Left ventricle myocardium superior (tissue), 1 donor: ENCODE measurements around the gene TINAGL1. TPM values are rescaled to one million over a fixed set of nuclear protein-coding genes. Genes with fewer than 3 reads are reported as not detected.

Experiments
- ATAC-seq: fragments of 200-7000 bp; cut with Tn5 transposase; one replicate; pipeline ENCODE4 v1.9.1; 2020; ENCODE audit warnings: mild to moderate bottlenecking, moderate library complexity
- DNase-seq: peaks from one replicate; pipeline ENCODE4 v3.0.0-alpha.2; 2020
- intact Hi-C: fragments of 100-400 bp; cut with micrococcal nuclease; formaldehyde crosslinking; loops from one replicate; pipeline ENCODE4 v1.11.0; 2022
- total RNA-seq: library from RNA; stranded (reverse); fragmentation: NEBNext Ultra II Directional; extraction: Animal tissue kit (Norgen Biotek cat#: 25700); gene quantifications from one replicate; pipeline ENCODE4 v1.2.1, GENCODE V29; 2021
- donor health status: DM: no; HTN: yes; CAD: no; lungs with severe emphysema.

Gene TINAGL1
- total RNA-seq, 1 donor from 2014 or later = 274 TPM

DNA sequence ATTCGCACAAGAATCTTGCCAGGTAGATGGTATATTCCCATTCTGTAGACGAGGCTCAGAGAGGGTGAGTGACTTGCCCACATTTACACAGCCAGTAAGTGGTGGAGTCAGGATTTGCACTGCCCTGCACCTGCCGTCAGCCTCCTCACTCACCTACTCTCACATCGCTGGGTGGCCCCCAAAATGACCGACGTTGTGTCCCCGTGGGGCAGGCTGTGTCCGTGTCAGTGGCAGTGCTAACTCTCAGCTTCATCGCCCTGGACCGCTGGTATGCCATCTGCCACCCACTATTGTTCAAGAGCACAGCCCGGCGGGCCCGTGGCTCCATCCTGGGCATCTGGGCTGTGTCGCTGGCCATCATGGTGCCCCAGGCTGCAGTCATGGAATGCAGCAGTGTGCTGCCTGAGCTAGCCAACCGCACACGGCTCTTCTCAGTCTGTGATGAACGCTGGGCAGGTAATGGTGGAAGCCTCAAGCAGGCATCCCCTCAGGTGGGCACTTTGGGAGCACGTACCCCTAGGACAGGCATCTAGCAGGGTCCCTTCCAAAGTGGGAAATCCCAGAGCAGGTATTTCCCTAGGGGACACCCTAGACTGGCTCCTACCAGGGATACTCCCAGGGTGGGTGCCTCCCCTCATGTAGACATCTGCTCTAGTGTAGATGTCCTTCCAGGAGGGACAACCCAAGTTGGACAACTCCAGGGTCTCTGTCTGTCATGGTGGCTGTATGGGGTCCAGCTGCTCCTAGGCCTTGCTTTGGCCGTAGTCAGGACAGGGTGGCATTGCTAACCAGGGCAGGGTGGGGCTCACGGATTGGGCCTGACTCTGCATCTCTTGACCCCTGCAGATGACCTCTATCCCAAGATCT, 44.5 kb downstream of the TINAGL1 start:
- DNase-seq (no peak), ATAC-seq (no peak)
- intact Hi-C loops = no loop called here

DNA sequence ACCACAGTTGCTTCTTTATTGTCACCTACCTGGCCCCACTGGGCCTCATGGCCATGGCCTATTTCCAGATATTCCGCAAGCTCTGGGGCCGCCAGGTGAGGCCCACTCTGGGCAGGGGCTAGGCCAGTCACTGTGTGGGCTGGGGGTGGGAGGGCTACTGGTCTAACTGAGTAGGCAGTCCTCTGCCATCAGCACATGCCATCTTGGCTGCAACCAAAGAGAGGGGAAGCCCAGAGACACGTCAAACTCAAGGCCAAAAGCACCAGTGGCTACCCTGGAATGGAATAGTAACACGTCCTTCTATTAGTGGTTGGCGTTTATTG, 45.1 kb downstream of the TINAGL1 start:
- intact Hi-C loops = no loop called here
- ATAC-seq (no peak), DNase-seq (no peak)

DNA sequence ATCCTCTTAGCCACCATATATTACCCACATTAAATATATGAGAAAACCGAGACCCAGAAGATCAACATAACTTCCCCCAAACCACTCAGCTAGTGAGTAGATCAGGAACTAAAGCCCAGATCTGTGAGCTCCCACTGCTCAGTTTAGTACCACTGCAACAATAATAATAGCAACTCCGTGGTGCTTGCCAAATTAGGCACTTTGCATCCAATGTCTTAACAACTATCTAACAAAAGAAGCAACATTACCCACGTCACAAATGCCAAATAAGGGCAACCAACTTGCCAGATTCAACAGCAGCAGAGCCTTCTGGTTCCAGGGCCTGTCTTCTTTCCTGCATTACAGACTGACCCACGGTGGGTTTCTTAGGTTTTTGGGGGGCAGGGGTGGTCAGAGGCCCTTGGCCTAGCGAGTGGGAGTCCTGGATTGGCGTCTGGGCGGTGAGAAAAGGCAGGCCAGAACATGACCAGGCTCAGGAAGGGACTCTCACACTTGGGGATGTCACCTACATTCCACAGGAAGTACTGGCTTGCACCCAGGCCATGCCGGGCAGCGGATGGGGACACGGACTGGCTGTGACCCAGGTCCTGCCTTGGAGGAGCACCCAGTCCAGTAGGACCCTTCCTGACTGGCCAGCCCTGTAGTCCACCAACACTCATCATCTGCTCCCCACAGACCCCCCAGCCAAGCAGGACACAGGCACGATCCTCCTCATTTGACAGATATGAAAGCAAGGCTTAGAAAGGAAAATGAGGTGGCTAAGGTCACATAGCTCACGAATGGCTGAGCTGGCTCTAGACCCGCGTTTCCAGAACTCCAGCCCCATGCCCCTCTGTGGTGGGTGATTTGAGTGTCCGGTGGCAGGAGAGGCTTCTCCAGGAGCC, 45.8 kb downstream of the TINAGL1 start:
- DNase-seq = peak; percentile 68
- intact Hi-C loops = no loop called here
- ATAC-seq = peak; percentile 21

DNA sequence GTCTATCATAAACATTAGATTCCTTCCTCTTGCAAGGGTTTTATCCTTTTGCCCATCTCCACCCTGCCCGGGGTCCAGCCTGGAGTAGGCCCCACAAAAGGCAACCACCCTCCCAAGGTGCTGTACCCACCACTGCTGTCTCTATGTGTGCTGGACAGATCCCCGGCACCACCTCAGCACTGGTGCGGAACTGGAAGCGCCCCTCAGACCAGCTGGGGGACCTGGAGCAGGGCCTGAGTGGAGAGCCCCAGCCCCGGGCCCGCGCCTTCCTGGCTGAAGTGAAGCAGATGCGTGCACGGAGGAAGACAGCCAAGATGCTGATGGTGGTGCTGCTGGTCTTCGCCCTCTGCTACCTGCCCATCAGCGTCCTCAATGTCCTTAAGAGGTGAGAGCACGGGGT, 47.0 kb downstream of the TINAGL1 start:
- ATAC-seq = no peak
- DNase-seq = no peak
- intact Hi-C loops = no loop called here

DNA sequence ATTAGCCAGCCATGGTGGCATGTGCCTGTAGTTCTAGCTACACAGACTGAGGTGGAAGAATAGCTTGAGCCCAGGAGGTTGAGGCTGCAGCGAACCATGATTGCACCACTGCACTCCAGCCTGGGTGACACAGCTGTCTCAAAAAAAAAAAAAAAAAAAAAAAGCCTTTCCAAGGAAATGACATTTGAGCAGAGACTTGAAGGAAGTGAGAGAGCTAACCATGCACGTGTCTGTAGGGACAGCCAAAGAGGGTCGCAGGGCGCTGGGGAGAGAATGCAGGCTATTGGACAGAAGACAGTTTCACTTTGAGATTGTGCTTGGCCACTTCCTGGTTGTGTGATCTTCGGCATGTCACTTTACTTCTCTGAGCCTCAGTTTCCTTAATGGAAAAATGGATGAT, 48.0 kb downstream of the TINAGL1 start:
- intact Hi-C loops = no loop called here
- no peak for DNase-seq
- ATAC-seq = no peak

DNA sequence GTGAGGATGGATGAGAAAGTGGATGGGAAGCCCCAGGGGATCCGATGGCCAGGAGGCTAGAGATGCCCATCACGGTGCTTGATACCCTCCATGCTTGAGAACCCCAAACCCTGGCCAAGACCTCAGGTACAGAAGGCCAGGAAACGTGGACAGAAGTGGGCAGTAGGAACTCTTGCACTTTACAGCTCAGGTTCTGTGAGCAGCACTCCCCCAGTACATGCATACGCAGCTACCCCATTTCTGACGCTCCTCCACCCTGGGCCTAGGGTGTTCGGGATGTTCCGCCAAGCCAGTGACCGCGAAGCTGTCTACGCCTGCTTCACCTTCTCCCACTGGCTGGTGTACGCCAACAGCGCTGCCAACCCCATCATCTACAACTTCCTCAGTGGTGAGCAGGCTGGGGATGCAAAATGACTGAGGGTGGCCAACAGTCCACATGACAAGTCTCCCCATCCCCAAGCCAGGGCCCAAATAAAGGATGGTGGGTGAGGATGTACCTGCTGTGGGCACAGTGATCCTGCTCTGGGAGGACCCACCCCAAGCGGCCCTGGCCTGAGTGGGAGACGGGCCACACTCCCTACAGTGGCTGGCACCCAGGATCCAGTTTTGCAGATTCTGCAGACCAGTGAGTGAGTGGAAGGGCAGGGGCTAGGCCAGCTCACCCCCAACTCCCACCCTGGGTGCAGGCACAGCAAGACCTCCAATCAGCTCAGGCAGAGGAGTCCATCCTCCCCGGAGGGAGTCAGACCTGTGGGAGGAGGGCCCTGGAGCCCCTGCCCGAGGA, 48.6 kb downstream of the TINAGL1 start:
- intact Hi-C loops = no loop called here
- ATAC-seq = no peak
- DNase-seq = no peak

DNA sequence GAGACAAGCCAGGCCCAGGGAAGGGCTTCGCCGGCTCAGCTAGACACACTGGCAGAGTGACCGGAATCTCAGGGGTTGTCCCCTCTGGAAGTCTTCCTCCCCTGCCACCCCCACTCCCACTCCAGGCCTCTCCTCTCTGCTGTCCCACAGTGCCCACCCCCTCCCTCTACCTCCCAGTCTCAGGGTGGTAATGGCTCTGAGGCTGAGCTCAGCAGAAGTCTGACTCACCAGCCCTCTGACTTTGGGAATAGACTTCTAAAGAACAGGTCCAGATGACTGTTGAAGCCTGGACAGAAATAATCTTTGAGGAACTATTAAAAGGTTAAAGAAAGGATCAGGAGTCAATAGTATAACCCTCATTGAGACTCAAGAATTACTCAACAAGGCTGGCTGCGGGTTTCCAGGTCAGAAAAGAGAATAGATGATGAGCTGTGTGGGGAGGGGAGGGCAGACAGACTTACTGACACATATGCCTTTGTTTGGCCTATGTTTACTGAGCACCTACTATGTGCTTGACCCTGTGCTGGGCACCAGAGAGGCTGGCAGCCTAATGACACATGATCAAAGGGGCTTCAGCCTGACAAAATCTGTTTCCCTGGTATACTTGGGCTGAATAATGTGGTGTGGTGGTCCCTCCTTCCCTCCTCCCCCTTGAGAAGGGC, 49.4 kb downstream of the TINAGL1 start:
- DNase-seq (no peak), ATAC-seq (no peak)
- intact Hi-C loops = no loop called here

DNA sequence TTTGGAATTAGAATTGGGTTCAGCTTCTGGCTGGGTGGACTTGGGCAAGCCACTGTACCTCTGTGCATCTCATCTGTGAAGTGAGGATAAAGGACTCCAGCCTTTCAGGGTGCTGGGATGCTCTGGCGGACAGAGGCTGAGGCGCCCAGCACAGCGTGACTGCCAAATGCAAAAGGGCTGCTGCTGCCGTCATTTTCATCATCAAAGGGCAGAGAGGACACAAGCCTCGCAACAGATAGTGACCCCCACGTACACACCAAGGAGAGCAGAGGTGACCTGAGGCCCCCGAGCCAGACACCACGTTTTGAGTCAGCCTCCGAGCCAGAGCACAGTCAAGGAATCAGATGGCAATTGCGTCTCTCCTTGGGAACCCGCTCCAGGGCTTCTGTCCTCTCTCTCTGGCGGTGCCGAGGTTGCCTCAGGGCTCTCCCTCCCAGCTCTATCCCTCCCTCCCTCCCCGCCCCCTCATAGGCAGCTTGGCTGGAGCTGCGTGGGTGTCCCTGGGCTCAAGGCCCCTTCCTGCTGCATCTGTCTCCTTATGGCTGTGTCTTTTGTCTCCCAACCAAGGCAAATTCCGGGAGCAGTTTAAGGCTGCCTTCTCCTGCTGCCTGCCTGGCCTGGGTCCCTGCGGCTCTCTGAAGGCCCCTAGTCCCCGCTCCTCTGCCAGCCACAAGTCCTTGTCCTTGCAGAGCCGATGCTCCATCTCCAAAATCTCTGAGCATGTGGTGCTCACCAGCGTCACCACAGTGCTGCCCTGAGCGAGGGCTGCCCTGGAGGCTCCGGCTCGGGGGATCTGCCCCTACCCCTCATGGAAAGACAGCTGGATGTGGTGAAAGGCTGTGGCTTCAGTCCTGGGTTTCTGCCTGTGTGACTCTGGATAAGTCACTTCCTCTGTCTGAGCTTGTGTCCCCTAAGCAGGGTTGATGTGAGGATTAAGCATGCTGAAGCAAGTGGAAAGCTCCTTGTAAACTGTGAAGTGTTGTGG, 50.2 kb downstream of the TINAGL1 start:
- ATAC-seq (peak; percentile 1), DNase-seq (peak; percentile 34)
- intact Hi-C loops = no loop called here

DNA sequence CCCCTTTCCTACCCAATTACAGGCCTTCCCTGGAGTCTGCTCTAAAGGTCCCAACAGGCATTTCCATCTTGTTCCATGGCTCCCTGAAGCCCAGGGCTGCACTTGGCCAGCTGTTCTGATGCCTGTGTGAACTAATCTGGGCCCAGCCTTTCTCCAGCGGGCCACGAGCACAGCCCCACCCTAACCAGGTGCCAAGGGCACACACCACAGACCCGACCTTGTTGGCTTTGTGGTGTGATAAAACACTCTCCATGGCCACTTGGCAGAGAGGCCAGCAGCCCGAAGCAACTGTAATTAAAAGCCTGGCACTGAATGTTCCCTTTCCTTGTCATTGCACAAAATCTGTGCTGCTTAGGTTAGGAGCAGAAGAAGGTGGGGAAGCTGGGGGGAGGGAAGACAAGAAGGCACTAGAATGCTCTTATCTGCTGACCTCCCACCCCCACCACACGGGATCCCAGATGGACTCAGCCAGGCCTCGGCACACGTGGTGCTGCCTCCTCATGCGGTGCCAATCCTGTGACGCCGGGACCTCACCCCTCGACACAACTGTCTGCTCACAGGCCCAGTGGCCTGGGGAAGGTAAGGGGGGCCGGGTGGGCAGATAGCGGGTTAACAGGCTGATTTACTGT, 51.1 kb downstream of the TINAGL1 start:
- intact Hi-C loops = no loop called here

DNA sequence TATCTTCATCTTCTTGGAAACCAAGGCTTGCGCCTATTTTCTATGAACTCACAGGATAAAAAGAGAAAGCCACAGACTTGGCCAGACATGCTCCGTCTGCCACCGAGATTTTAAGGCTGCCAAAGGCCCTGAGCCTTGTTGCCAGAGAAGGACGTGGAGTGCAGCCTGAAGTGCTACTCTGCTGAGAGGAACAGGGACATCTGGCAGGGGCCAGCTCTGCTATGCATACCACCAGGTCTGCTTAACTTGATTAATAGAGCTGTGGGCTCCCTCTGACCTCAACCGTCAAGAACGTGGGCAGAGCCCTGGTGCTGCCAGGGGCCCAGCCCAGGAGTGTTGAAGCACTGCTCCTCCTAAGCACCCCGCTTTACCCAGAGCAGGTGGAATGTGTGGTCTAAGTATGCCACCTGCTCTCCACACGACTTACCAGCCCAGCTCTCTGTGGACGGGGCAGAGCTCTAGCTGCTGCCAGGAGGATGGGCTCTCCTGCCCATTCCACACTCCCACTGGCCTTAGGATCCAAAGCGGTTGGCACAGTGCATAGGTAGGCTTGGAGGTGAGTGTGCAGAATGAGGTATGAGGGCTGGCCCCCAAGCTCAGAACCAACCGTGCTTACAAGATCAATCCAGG, 51.7 kb downstream of the TINAGL1 start:
- intact Hi-C loops = no loop called here
- ATAC-seq = peak; percentile 83
- DNase-seq = peak; percentile 81

More for the DNA sequence above, 51.1 kb downstream of the TINAGL1 start:
- DNase-seq (peak; percentile 83), ATAC-seq (peak; percentile 78)

DNA sequence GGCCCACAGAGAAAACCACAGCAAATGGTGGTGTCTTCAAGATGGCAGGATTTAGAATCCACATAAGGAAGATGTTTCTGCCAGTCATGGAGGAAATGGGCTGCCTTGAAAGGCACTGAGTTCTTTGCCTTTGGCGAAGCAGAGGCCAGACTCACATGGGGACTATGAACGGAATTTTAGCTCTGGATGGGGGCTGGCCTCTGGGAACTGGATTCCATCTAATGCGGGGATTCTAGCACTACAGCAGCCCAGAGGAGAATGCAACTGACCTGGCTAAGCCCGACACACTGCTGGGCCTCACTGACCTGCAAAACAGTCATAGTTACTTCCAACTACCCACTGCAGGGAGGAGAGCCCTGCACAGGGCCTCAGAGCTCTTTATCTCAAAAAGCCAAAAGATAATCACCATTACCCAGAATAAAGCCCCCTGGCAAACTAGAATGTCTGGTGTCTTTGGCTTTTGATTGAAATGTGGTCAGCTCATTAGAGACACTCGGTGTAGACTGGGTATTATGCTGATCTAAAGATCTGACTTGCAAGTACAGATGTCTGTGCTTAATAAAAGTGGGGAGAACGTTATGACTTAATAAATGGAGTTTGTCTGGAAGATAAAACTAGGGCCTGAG, 52.7 kb downstream of the TINAGL1 start:
- ATAC-seq = no peak
- intact Hi-C loops = no loop called here
- no peak for DNase-seq

DNA sequence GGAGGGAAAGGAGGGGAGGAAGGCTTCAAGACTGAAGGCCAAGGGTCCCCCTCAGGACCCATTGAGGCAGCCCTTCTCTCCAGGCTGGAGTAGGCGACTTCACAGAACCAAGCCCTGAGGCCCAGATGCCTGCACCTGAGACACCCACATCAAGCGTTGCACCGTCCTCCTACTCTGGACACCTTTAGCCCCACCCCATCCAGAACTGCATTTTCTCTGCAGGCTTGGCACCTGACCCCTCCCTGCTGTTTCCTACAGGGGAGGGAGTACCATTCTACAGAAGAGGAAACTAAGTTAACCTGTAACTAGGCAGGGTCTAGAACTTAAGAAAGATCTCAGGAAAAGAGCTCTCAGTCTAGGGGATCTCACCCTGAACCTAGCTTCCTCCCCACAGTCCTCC, 56.3 kb downstream of the TINAGL1 start:
- ATAC-seq (no peak), DNase-seq (no peak)
- intact Hi-C loops = no loop called here

DNA sequence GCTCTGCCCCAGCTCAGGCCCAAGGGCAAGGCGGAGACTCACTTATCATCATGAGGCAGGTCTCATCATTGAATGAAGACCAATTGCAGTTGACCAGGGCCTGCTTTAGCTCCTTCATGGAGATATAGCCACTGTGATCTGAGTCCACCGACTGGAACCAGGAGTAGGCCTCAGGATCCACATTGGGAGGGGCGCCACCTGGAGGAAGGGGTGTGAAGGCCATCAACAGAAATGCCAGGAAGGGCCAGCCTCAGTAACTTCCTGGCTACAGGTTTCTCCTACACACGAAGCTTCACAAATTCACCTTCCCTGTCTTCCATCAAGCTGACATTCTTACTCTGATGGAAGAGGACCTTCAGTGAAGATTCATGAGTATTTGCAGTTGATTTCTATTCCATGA, 56.8 kb downstream of the TINAGL1 start:
- no peak for DNase-seq
- intact Hi-C loops = no loop called here
- ATAC-seq = no peak
